OCI-LY1 (cell line): Measurements from ENCODE around the gene SDC3.
A peak's percentile ranks its signal among the peaks of the same experiment; 100 is the strongest.

Experiments used
- H2AFZ ChIP-seq: fragments of 200-600 bp; sonication (generic), shearing (Covaris generic); 2 replicates; pipeline ENCODE4 v1.6.0; 2014; ENCODE audit warnings: antibody characterized with exemption, mild to moderate bottlenecking, low read length
- H3F3A ChIP-seq: fragments of 200-600 bp; sonication (generic), shearing (Covaris generic); 2 replicates; pipeline ENCODE4 v1.6.0; 2014; ENCODE audit warnings: mild to moderate bottlenecking, antibody characterized with exemption, low read length, moderate library complexity; ENCODE audit not compliant: insufficient read depth
- H3K27ac ChIP-seq: fragments of 200-600 bp; sonication (generic); 2 replicates; pipeline ENCODE4 v1.5.1; 2014; ENCODE audit warnings: low read length, mixed run types, mild to moderate bottlenecking, low read depth; ENCODE audit not compliant: poor library complexity, severe bottlenecking
- H3K27me3 ChIP-seq: fragments of 200-600 bp; sonication (generic); 2 replicates; pipeline ENCODE4 v1.6.0; 2014; ENCODE audit warnings: antibody characterized with exemption, mild to moderate bottlenecking, low read length, moderate library complexity; ENCODE audit not compliant: insufficient read depth
- H3K36me3 ChIP-seq: fragments of 200-600 bp; sonication (generic); 2 replicates; pipeline ENCODE4 v1.6.1; 2014; ENCODE audit warnings: mild to moderate bottlenecking, antibody characterized with exemption, low read length, moderate library complexity, mixed read lengths; ENCODE audit not compliant: insufficient read depth
- H3K4me1 ChIP-seq: fragments of 200-600 bp; sonication (generic); 2 replicates; pipeline ENCODE4 v1.5.1; 2014; ENCODE audit warnings: mild to moderate bottlenecking, low read length, moderate library complexity; ENCODE audit not compliant: insufficient read depth, severe bottlenecking
- H3K4me2 ChIP-seq: fragments of 200-600 bp; sonication (generic), shearing (Covaris generic); 2 replicates; pipeline ENCODE4 v1.6.1; 2014; ENCODE audit warnings: low read length
- H3K4me3 ChIP-seq: fragments of 200-600 bp; sonication (generic); 2 replicates; pipeline ENCODE4 v1.5.1; 2014; ENCODE audit warnings: low read length, low read depth, mild to moderate bottlenecking, mixed read lengths; ENCODE audit not compliant: poor library complexity, severe bottlenecking
- H3K79me2 ChIP-seq: fragments of 200-600 bp; shearing (Covaris generic); 2 replicates; pipeline ENCODE4 v1.6.1; 2016; ENCODE audit warnings: mixed run types, low read length, mixed read lengths; ENCODE audit not compliant: insufficient read depth
- H3K9ac ChIP-seq: fragments of 200-600 bp; sonication (generic), shearing (Covaris generic); 2 replicates; pipeline ENCODE4 v1.6.1; 2014; ENCODE audit warnings: mild to moderate bottlenecking, low read length, mixed read lengths
- H3K9me2 ChIP-seq: fragments of 200-600 bp; sonication (generic), shearing (Covaris generic); 2 replicates; pipeline ENCODE4 v1.6.1; 2014; ENCODE audit warnings: low read depth, mild to moderate bottlenecking, low read length, mixed read lengths
- H3K9me3 ChIP-seq: fragments of 200-600 bp; shearing (Covaris generic); 2 replicates; pipeline ENCODE4 v1.6.1; 2014; ENCODE audit warnings: low read length, mixed read lengths
- H4K20me1 ChIP-seq: fragments of 200-600 bp; sonication (generic), shearing (Covaris generic); 2 replicates; pipeline ENCODE4 v1.6.0; 2016; ENCODE audit warnings: mild to moderate bottlenecking, low read length; ENCODE audit not compliant: insufficient read depth
- EZH2 ChIP-seq: fragments of 200-600 bp; sonication (generic), shearing (Covaris generic); IDR thresholded peaks from 2 replicates; pipeline ENCODE4 v1.8.0; 2017; ENCODE audit warnings: borderline replicate concordance, mixed run types, mild to moderate bottlenecking, antibody characterized with exemption, low read length, moderate library complexity, mixed read lengths
- TF ChIP-seq, protein P1 (sequence below): fragments of 200-600 bp; sonication (generic), shearing (Covaris generic); IDR thresholded peaks from 2 replicates; pipeline ENCODE4 v1.5.1; 2017; ENCODE audit warnings: mild to moderate bottlenecking, antibody characterized with exemption, low read length, moderate library complexity, mixed read lengths

The SDC3 gene

DNA sequence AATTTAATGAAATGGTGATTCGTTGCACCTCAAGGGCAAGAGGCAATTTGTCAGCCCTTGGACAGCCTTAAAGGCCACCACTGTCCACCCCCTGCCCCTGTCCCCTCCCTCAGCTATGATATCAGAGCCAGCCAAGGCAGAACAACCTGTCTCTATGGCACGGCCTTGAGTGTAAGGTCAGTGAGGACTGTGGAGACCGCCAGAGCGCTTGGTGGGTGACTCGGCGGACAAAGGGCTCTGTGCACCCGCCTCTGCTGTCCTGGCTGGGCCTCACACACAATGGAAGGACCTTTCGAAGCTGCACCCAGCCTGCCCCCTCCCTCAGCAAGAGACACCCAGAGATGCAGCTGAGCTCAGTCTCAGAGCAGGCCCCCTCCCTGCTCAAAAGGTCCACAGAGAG, 50.6 kb downstream of the SDC3 start:
- H3K27ac ChIP-seq: no peak overlapping the region

DNA sequence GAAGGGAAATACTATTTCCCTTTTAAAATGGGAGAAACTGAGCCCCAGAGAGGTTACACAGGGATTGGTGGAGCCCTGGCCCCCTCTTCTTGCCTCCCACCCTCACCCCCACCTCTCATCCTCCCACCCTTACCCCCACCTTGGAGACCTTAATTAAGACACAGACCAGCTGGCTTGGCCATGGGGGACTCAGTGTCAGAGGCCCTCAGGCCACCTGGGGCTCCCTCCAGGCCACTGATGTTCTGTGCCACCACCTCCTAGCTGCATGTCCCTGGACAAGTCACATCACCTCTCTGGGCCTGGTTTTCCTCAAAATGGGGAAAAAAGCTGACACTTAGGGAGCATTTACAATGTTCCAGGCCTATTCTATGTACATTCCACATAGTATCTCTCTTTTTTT, 51.5 kb downstream of the SDC3 start:
- TF ChIP-seq, protein P1, sequence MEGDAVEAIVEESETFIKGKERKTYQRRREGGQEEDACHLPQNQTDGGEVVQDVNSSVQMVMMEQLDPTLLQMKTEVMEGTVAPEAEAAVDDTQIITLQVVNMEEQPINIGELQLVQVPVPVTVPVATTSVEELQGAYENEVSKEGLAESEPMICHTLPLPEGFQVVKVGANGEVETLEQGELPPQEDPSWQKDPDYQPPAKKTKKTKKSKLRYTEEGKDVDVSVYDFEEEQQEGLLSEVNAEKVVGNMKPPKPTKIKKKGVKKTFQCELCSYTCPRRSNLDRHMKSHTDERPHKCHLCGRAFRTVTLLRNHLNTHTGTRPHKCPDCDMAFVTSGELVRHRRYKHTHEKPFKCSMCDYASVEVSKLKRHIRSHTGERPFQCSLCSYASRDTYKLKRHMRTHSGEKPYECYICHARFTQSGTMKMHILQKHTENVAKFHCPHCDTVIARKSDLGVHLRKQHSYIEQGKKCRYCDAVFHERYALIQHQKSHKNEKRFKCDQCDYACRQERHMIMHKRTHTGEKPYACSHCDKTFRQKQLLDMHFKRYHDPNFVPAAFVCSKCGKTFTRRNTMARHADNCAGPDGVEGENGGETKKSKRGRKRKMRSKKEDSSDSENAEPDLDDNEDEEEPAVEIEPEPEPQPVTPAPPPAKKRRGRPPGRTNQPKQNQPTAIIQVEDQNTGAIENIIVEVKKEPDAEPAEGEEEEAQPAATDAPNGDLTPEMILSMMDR: no peak
- no peak for TF ChIP-seq EZH2
- no peak overlapping the region for H3K4me3 ChIP-seq
- H2AFZ ChIP-seq: no peak overlapping the region
- H3K27ac ChIP-seq: no peak overlapping the region
- H3K9me2 ChIP-seq: no peaks in the 10 kb centered on the region
- no peaks in the 10 kb centered on the region for H3K36me3 ChIP-seq
- no peaks in the 10 kb centered on the region for H3K9me3 ChIP-seq
- no peaks in the 10 kb centered on the region for H4K20me1 ChIP-seq
- H3K79me2 ChIP-seq: no peaks in the 10 kb centered on the region
- H3K4me1 ChIP-seq: no peaks in the 10 kb centered on the region
- no peak overlapping the region for H3K4me2 ChIP-seq
- no peaks in the 10 kb centered on the region for H3F3A ChIP-seq
- 0 out of 2 replicates have a peak, but pooled peaks cover 3% of the 10 kb centered on the region for H3K27me3 ChIP-seq
- H3K9ac ChIP-seq: no peak overlapping the region

More for the DNA sequence above, 50.6 kb downstream of the SDC3 start:
- H3K4me2 ChIP-seq: no peak overlapping the region
- no peak for TF ChIP-seq EZH2
- TF ChIP-seq, protein P1: no peak
- H4K20me1 ChIP-seq: no peaks in the 10 kb centered on the region
- no peaks in the 10 kb centered on the region for H3K4me1 ChIP-seq
- no peaks in the 10 kb centered on the region for H3F3A ChIP-seq
- H3K9me2 ChIP-seq: no peaks in the 10 kb centered on the region
- no peak overlapping the region for H3K4me3 ChIP-seq
- no peaks in the 10 kb centered on the region for H3K9me3 ChIP-seq
- H3K27me3 ChIP-seq: 0 out of 2 replicates have a peak, but pooled peaks cover 3% of the 10 kb centered on the region
- no peaks in the 10 kb centered on the region for H3K79me2 ChIP-seq
- H2AFZ ChIP-seq: no peak overlapping the region
- no peaks in the 10 kb centered on the region for H3K36me3 ChIP-seq
- H3K9ac ChIP-seq: no peak overlapping the region

DNA sequence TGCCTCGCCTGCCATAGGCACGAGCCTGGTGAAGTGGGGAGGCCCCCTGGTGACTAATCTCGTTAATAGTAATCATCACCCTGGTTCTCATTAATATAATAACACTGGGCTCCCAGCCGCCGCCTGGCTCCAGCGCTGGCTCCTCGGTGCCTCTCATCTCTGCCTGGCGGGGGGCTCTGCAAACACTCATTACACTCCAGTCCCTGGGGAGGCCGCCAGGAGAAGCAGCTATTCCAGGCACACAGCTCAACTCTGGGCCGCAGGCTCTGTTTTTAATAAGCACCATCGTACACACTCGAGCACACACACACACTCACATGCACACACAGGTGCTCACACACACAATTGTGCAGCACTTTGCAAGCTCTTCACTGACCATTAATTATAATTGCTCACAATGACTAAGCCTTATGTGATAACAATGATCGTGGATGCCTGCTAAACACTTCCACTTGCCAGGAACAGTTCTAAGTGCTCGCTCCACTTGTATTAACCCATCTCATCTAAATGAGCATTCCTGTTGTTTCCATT, 52.2 kb downstream of the SDC3 start:
- no peak overlapping the region for H2AFZ ChIP-seq
- no peak overlapping the region for H3K9ac ChIP-seq
- no peaks in the 10 kb centered on the region for H3F3A ChIP-seq
- H3K4me2 ChIP-seq: no peak overlapping the region
- no peaks in the 10 kb centered on the region for H3K79me2 ChIP-seq
- no peak for TF ChIP-seq EZH2
- TF ChIP-seq, protein P1: peak; percentile 16; the same call in 1 of the 2 replicates
- H3K9me3 ChIP-seq: no peaks in the 10 kb centered on the region
- H3K27me3 ChIP-seq: 0 out of 2 replicates have a peak, but pooled peaks cover 3% of the 10 kb centered on the region
- no peaks in the 10 kb centered on the region for H3K36me3 ChIP-seq
- no peak overlapping the region for H3K27ac ChIP-seq
- H3K9me2 ChIP-seq: no peaks in the 10 kb centered on the region
- no peaks in the 10 kb centered on the region for H4K20me1 ChIP-seq
- H3K4me1 ChIP-seq: no peaks in the 10 kb centered on the region
- H3K4me3 ChIP-seq: no peak overlapping the region
